SK-N-MC (cell line): ENCODE results near the gene NUP62.

ENCODE experiments used
- DNase-seq: peaks from one replicate; pipeline ENCODE4 v3.0.0-alpha.2; 2011; ENCODE audit warnings: low read depth, low spot score
- H3K27ac ChIP-seq: fragments of 200-600 bp; sonication (generic); 2 replicates; pipeline ENCODE4 v1.5.1; 2016; ENCODE audit warnings: mixed run types
- H3K36me3 ChIP-seq: fragments of 200-600 bp; sonication (generic); 2 replicates; pipeline ENCODE4 v1.6.1; 2017; ENCODE audit warnings: antibody characterized with exemption, low read length, mixed read lengths; ENCODE audit not compliant: insufficient read depth
- H3K4me3 ChIP-seq: fragments of 200-600 bp; sonication (generic); 2 replicates; pipeline ENCODE4 v1.5.1; 2016
- H3K9ac ChIP-seq: fragments of 200-600 bp; sonication (generic); 2 replicates; pipeline ENCODE4 v1.8.0; 2017; ENCODE audit warnings: mixed run types, mixed read lengths; ENCODE audit not compliant: insufficient read length
- H3K9me3 ChIP-seq: fragments of 200-600 bp; sonication (generic); 2 replicates; pipeline ENCODE4 v1.6.1; 2017; ENCODE audit warnings: low read depth, mild to moderate bottlenecking, antibody characterized with exemption, low read length, moderate library complexity, mixed read lengths
- EZH2 ChIP-seq: fragments of 200-600 bp; sonication (generic); IDR thresholded peaks from one replicate; pipeline ENCODE4 v1.6.1; 2017; ENCODE audit warnings: antibody characterized with exemption
- FOXP2 ChIP-seq: optimal IDR thresholded peaks from 2 replicates; pipeline ENCODE3; 2011; ENCODE audit warnings: mild to moderate bottlenecking, moderate library complexity; ENCODE audit not compliant: insufficient read depth; ENCODE audit errors: extremely low read length, control extremely low read depth
- POLR2AphosphoS5 ChIP-seq: IDR thresholded peaks from 2 replicates; pipeline ENCODE4 v1.6.1; 2012; ENCODE audit warnings: mild to moderate bottlenecking, low read depth, low read length, borderline replicate concordance

NUP62 gene

GRCh38 chr19:49912965-49913685 is 16.2 kb downstream of the NUP62 start:
- H3K9me3 ChIP-seq, result no peaks in the 10 kb centered on the region
- H3K27ac ChIP-seq, result no peak overlapping the region
- no peak overlapping the region for H3K9ac ChIP-seq
- peaks cover 80% of the 10 kb centered on the region for H3K36me3 ChIP-seq
- peak; percentile 34; the same call in 1 of the 2 replicates for TF ChIP-seq POLR2AphosphoS5
- no peak for TF ChIP-seq EZH2
- H3K4me3 ChIP-seq, result no peak overlapping the region
- no peak for DNase-seq

- no peak for DNase-seq
- TF ChIP-seq EZH2 (no peak), FOXP2 (no peak), POLR2AphosphoS5 (no peak; the same call in 1 of the 2 replicates)
- Histone ChIP-seq H3K9ac (no peak overlapping the region), H3K27ac (peak overlapping the region; percentile 50; the same call in 1 of the 2 replicates), H3K36me3 (peaks cover 72% of the 10 kb centered on the region), H3K9me3 (no peaks in the 10 kb centered on the region), H3K4me3 (no peak overlapping the region)
Observed at GRCh38 chr19:49911381-49912145, 17.7 kb downstream of the NUP62 start.

- TF ChIP-seq FOXP2 (no peak), EZH2 (no peak), POLR2AphosphoS5 (no peak)
- peaks cover 62% of the 10 kb centered on the region for H3K36me3 ChIP-seq
- H3K4me3 ChIP-seq, result no peak overlapping the region
- no peak overlapping the region for H3K27ac ChIP-seq
- no peak for DNase-seq
- no peaks in the 10 kb centered on the region for H3K9me3 ChIP-seq
- no peak overlapping the region for H3K9ac ChIP-seq
Observed at GRCh38 chr19:49910179-49910578, 19.1 kb downstream of the NUP62 start.

- no peak for DNase-seq
- Histone ChIP-seq H3K27ac (no peak overlapping the region), H3K36me3 (peaks cover 50% of the 10 kb centered on the region), H3K4me3 (no peak overlapping the region), H3K9me3 (no peaks in the 10 kb centered on the region), H3K9ac (no peak overlapping the region)
- TF ChIP-seq EZH2, result no peak
- TF ChIP-seq POLR2AphosphoS5, result no peak; the same call in 1 of the 2 replicates
- TF ChIP-seq FOXP2, result no peak
Observed at GRCh38 chr19:49908480-49909420, 20.6 kb downstream of the NUP62 start.

- TF ChIP-seq POLR2AphosphoS5, result no peak
- Histone ChIP-seq H3K4me3 (no peak overlapping the region), H3K36me3 (peaks cover 42% of the 10 kb centered on the region), H3K9ac (no peak overlapping the region), H3K9me3 (no peaks in the 10 kb centered on the region), H3K27ac (no peak overlapping the region)
- DNase-seq, result no peak
Observed at GRCh38 chr19:49907745-49908446, 21.4 kb downstream of the NUP62 start.

GRCh38 chr19:49906879-49907564 is 22.3 kb downstream of the NUP62 start:
- DNase-seq, result no peak
- H3K27ac ChIP-seq, result peak overlapping the region; percentile 60
- H3K36me3 ChIP-seq, result peaks cover 37% of the 10 kb centered on the region
- no peaks in the 10 kb centered on the region for H3K9me3 ChIP-seq
- TF ChIP-seq POLR2AphosphoS5 (no peak), EZH2 (no peak), FOXP2 (no peak)
- no peak overlapping the region for H3K4me3 ChIP-seq
- no peak overlapping the region for H3K9ac ChIP-seq

GRCh38 chr19:49904136-49904535 is 25.2 kb downstream of the NUP62 start:
- no peak overlapping the region; the same call in 1 of the 2 replicates for H3K27ac ChIP-seq
- H3K4me3 ChIP-seq, result no peak overlapping the region
- no peak for TF ChIP-seq POLR2AphosphoS5
- no peak for TF ChIP-seq FOXP2
- no peak for TF ChIP-seq EZH2
- H3K36me3 ChIP-seq, result peaks cover 17% of the 10 kb centered on the region
- DNase-seq, result no peak
- no peak overlapping the region for H3K9ac ChIP-seq
- H3K9me3 ChIP-seq, result no peaks in the 10 kb centered on the region
